GM12878 (cell line): Measurements from ENCODE around the gene CLEC5A. TPM values are rescaled to one million over a fixed set of nuclear protein-coding genes. Genes with fewer than 3 reads are reported as not detected.

Source experiments
- ATAC-seq: fragments of 200-7000 bp; cut with Tn5 transposase; 3 replicates; pipeline ENCODE4 v1.9.1; 2020; ENCODE audit warnings: mild to moderate bottlenecking, moderate library complexity
- BruUV-seq: library from RNA; stranded (reverse); fragments of 400-500 nt; replicated peaks from 2 replicates; lab custom pipeline; 2021; lab: Mats Ljungman, UMichigan
- CTCF ChIA-PET: fragments of 300-600 bp; sonication (Branson Sonifier 250); formaldehyde crosslinking; extraction: SDS; loops from one replicate; lab custom pipeline; 2021; ENCODE audit warnings: inconsistent platforms; lab: Yijun Ruan, JAX
- POLR2A ChIA-PET: fragments of 350-600 bp; formaldehyde crosslinking; extraction: SDS; loops from one replicate; lab custom pipeline; 2021; ENCODE audit warnings: inconsistent platforms; lab: Charles Lee
- RAD21 ChIA-PET: fragments of 300-600 bp; sonication (Branson Sonifier 250); formaldehyde crosslinking; loops from one replicate; lab custom pipeline; 2023; ENCODE audit warnings: antibody characterized with exemption; ENCODE audit not compliant: unreplicated experiment; lab: Charles Lee
- SMC1A ChIA-PET: fragments of 300-600 bp; sonication (Branson Sonifier 250); formaldehyde crosslinking; loops from one replicate; lab custom pipeline; 2023; ENCODE audit not compliant: unreplicated experiment, uncharacterized antibody; lab: Charles Lee
- DNase-seq: peaks from one replicate; pipeline ENCODE4 v3.0.0-alpha.2; 2011; ENCODE audit warnings: low read depth, low spot score
- FAIRE-seq: peaks from 3 replicates; lab custom pipeline; 2011; peaks lifted over from hg19 to GRCh38; lab: Jason Lieb, UNC
- H2AFZ ChIP-seq: 2 replicates; pipeline ENCODE4 v1.6.0; 2011; ENCODE audit warnings: low read depth, low read length, control low read depth; ENCODE audit not compliant: control insufficient read depth
- H3K27ac ChIP-seq: 2 replicates; pipeline ENCODE4 v1.5.1; 2011; ENCODE audit warnings: control low read depth; ENCODE audit not compliant: control insufficient read depth, insufficient read depth
- H3K27me3 ChIP-seq, 2 experiments: replicated peaks in 1 of 2; 2 replicates each; pipeline versions ENCODE4 v1.6.0 to v1.6.1; 2011; ENCODE audit warnings: low read length in 1 of 2; ENCODE audit not compliant: control insufficient read depth in 2 of 2, insufficient read depth in 2 of 2
- H3K36me3 ChIP-seq, 2 experiments: 2 replicates each; pipeline ENCODE4 v1.5.1; 2011; ENCODE audit warnings: low read length in 1 of 2; ENCODE audit not compliant: control insufficient read depth in 2 of 2, insufficient read depth in 2 of 2
- H3K4me1 ChIP-seq: 2 replicates; pipeline ENCODE4 v1.6.1; 2011; ENCODE audit warnings: mild to moderate bottlenecking, low read length, moderate library complexity, mixed read lengths; ENCODE audit not compliant: control insufficient read depth, insufficient read depth
- H3K4me2 ChIP-seq: 2 replicates; pipeline ENCODE4 v1.6.0; 2011; ENCODE audit warnings: control low read depth; ENCODE audit not compliant: control insufficient read depth, insufficient read depth
- H3K4me3 ChIP-seq: fragments of 200-600 bp; sonication (generic); 2 replicates; pipeline ENCODE4 v1.5.1; 2016
- H3K79me2 ChIP-seq: 2 replicates; pipeline ENCODE4 v1.6.0; 2011; ENCODE audit warnings: low read length; ENCODE audit not compliant: control insufficient read depth, insufficient read depth
- H3K9ac ChIP-seq: 2 replicates; pipeline ENCODE4 v1.8.0; 2011; ENCODE audit warnings: low read length, control low read depth, mixed read lengths; ENCODE audit not compliant: control insufficient read depth, insufficient read depth
- H3K9me3 ChIP-seq: replicated peaks from 3 replicates; pipeline ENCODE4 v1.5.1; 2011; ENCODE audit warnings: mild to moderate bottlenecking, low read length; ENCODE audit not compliant: control insufficient read depth, insufficient read depth
- H4K20me1 ChIP-seq: 2 replicates; pipeline ENCODE4 v1.6.0; 2011; ENCODE audit not compliant: control insufficient read depth, insufficient read depth
- BACH1 ChIP-seq: fragments of 450-650 bp; IDR thresholded peaks from 2 replicates; pipeline ENCODE4 v1.6.1; 2017; ENCODE audit warnings: mild to moderate bottlenecking, borderline replicate concordance
- BCL11A ChIP-seq: IDR thresholded peaks from 2 replicates; pipeline ENCODE4 v1.6.1; 2011; ENCODE audit warnings: low read depth, low read length
- BHLHE40 ChIP-seq, 2 experiments: fragments of 450-650 bp in 1 of 2; IDR thresholded peaks; 2 replicates each; pipeline ENCODE4 v1.6.1; 2011 to 2017; ENCODE audit warnings: low read depth in 2 of 2, borderline replicate concordance in 1 of 2, improper control_type of control experiment in 1 of 2, low read length in 1 of 2, mild to moderate bottlenecking in 1 of 2
- GATAD2B ChIP-seq: fragments of 450-650 bp; conservative IDR thresholded peaks from 2 replicates; pipeline ENCODE4 v1.6.1; 2017; ENCODE audit warnings: low read depth, mild to moderate bottlenecking, moderate library complexity
- JUNB ChIP-seq: IDR thresholded peaks from 2 replicates; pipeline ENCODE4 v1.6.1; 2016; ENCODE audit warnings: antibody characterized with exemption, mild to moderate bottlenecking
- ZNF622 ChIP-seq: fragments of 450-650 bp; IDR thresholded peaks from 2 replicates; pipeline ENCODE4 v1.6.1; 2017; ENCODE audit warnings: mild to moderate bottlenecking, inconsistent platforms
- whole genome bisulfite sequencing: methylation state at CpG from one replicate; pipeline ENCODE4 v1.1.6; 2016; ENCODE audit warnings: low lambda C conversion rate; ENCODE audit not compliant: insufficient replicate concordance, insufficient coverage; ENCODE audit errors: missing lambda C conversion rate; 5-methylcytosine and 5-hydroxymethylcytosine counted together
- in situ Hi-C: fragments of 300-500 bp; cut with MboI; formaldehyde crosslinking; loops from 9 replicates; pipeline ENCODE4 v1.14.3; 2018; ENCODE audit warnings: mixed read lengths
- intact Hi-C: fragments of 100-400 bp; cut with micrococcal nuclease; formaldehyde crosslinking; loops from one replicate; pipeline ENCODE4 v1.14.2; 2022; ENCODE audit not compliant: unreplicated experiment
- polyA plus RNA-seq, 11 experiments: library from polyadenylated mRNA; depleted of rRNA in 4 of 11; unstranded in 6 of 11; stranded (reverse) in 5 of 11; fragments of >200 nt; fragmentation: Nextera tagmentation in 4 of 11; fragmentation: Illumina TruSeq in 1 of 11; extraction: Ambion mirVana in 4 of 11; extraction: Trizol in 1 of 11; gene quantifications; 1 replicate in 1 of 11; 2 replicates in 10 of 11; pipeline versions ENCODE4 v1.2.1 to v1.2.3, GENCODE V29; 2011 to 2016; ENCODE audit warnings: inconsistent platforms in 2 of 11, missing spikeins in 2 of 11, low read depth in 1 of 11
- total RNA-seq, 4 experiments: library from RNA; depleted of rRNA in 3 of 4; stranded (reverse); fragments of >200 nt in 3 of 4; fragmentation: Illumina TruSeq in 1 of 4; extraction: Trizol in 1 of 4; gene quantifications; 2 replicates each; pipeline versions ENCODE4 v1.2.1 to v1.2.3, GENCODE V29; 2013 to 2021
- TF ChIP-seq, protein P1 (sequence below): fragments of 450-650 bp; IDR thresholded peaks from 2 replicates; pipeline ENCODE4 v1.6.1; 2017; ENCODE audit warnings: low read depth, mild to moderate bottlenecking, moderate library complexity
- TF ChIP-seq, protein P2 (sequence below), 3 experiments: IDR thresholded peaks in 2 of 3; conservative IDR thresholded peaks in 1 of 3; 2 replicates each; pipeline ENCODE4 v1.5.1; 2011; ENCODE audit warnings: low read depth in 3 of 3, low read length in 3 of 3, mild to moderate bottlenecking in 3 of 3, control low read depth in 2 of 3, moderate library complexity in 2 of 3, inconsistent platforms in 1 of 3, mixed read lengths in 1 of 3; ENCODE audit not compliant: control insufficient read depth in 2 of 3, insufficient read depth in 1 of 3; ENCODE audit errors: extremely low read depth in 1 of 3
- TF ChIP-seq, protein P3 (sequence below): IDR thresholded peaks from 2 replicates; pipeline ENCODE4 v1.6.1; 2012; ENCODE audit warnings: mild to moderate bottlenecking, low read depth, low read length
- TF ChIP-seq, protein P4 (sequence below): IDR thresholded peaks from 2 replicates; pipeline ENCODE4 v1.6.1; 2012; ENCODE audit warnings: low read depth, low read length, improper control_type of control experiment
- TF ChIP-seq, protein P5 (sequence below): fragments of 450-650 bp; IDR thresholded peaks from 2 replicates; pipeline ENCODE4 v1.6.1; 2017; ENCODE audit warnings: mild to moderate bottlenecking, moderate library complexity

Gene CLEC5A
- total and polyA plus RNA-seq, 10 of the 15 experiments (the other 5 are each of a cell fraction or from before 2014, with no cell fraction given), result not detected

DNA sequence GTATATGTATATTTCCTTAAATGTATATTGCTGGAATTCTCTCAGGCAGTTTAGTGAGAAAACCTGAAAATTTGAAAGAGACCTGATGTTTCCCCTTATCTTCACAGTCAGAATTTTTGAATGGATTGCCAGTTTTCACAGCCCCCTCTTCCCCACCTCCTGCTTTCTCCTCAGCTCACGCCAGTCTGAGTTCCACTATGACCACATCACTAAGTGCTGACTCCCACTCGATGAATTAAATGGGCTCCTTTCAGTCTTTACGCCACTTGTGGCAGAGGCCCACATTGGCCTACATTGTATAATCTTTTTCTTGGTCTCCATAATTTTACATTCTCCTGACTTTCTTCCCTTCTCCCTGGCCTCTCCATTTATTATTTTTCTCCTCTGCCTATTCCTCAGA lies 3.1 kb upstream of the CLEC5A start:
- DNase-seq (no peak), FAIRE-seq (no peak), ATAC-seq (no peak)
- H3K27ac ChIP-seq, result no peak overlapping the region
- ChIA-PET RAD21 (no interaction called here), CTCF (interaction anchor here (0.6 to 1.5 kb wide), 2 partner anchors 26 to 341 kb away, joined by 4 read pairs; no protein-coding TSS in a partner anchor), POLR2A (no interaction called here), SMC1A (no interaction called here)
- intact Hi-C loops (no loop called here), in situ Hi-C loops (no loop called here)
- TF ChIP-seq, protein P1, sequence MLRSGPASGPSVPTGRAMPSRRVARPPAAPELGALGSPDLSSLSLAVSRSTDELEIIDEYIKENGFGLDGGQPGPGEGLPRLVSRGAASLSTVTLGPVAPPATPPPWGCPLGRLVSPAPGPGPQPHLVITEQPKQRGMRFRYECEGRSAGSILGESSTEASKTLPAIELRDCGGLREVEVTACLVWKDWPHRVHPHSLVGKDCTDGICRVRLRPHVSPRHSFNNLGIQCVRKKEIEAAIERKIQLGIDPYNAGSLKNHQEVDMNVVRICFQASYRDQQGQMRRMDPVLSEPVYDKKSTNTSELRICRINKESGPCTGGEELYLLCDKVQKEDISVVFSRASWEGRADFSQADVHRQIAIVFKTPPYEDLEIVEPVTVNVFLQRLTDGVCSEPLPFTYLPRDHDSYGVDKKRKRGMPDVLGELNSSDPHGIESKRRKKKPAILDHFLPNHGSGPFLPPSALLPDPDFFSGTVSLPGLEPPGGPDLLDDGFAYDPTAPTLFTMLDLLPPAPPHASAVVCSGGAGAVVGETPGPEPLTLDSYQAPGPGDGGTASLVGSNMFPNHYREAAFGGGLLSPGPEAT, result no peak
- TF ChIP-seq ZNF622, result no peak
- TF ChIP-seq, protein P2, sequence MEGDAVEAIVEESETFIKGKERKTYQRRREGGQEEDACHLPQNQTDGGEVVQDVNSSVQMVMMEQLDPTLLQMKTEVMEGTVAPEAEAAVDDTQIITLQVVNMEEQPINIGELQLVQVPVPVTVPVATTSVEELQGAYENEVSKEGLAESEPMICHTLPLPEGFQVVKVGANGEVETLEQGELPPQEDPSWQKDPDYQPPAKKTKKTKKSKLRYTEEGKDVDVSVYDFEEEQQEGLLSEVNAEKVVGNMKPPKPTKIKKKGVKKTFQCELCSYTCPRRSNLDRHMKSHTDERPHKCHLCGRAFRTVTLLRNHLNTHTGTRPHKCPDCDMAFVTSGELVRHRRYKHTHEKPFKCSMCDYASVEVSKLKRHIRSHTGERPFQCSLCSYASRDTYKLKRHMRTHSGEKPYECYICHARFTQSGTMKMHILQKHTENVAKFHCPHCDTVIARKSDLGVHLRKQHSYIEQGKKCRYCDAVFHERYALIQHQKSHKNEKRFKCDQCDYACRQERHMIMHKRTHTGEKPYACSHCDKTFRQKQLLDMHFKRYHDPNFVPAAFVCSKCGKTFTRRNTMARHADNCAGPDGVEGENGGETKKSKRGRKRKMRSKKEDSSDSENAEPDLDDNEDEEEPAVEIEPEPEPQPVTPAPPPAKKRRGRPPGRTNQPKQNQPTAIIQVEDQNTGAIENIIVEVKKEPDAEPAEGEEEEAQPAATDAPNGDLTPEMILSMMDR (IDR thresholded peaks at IDR 0.05 in 2 of 3, conservative IDR thresholded peaks at IDR 0.05 in 1 of 3; ENCODE audit: control insufficient read depth in 2 of 3, extremely low read depth in 1 of 3, insufficient read depth in 1 of 3, low read depth in 3 of 3, low read length in 3 of 3), result no peak
- no peak for TF ChIP-seq BACH1
- TF ChIP-seq, protein P3, sequence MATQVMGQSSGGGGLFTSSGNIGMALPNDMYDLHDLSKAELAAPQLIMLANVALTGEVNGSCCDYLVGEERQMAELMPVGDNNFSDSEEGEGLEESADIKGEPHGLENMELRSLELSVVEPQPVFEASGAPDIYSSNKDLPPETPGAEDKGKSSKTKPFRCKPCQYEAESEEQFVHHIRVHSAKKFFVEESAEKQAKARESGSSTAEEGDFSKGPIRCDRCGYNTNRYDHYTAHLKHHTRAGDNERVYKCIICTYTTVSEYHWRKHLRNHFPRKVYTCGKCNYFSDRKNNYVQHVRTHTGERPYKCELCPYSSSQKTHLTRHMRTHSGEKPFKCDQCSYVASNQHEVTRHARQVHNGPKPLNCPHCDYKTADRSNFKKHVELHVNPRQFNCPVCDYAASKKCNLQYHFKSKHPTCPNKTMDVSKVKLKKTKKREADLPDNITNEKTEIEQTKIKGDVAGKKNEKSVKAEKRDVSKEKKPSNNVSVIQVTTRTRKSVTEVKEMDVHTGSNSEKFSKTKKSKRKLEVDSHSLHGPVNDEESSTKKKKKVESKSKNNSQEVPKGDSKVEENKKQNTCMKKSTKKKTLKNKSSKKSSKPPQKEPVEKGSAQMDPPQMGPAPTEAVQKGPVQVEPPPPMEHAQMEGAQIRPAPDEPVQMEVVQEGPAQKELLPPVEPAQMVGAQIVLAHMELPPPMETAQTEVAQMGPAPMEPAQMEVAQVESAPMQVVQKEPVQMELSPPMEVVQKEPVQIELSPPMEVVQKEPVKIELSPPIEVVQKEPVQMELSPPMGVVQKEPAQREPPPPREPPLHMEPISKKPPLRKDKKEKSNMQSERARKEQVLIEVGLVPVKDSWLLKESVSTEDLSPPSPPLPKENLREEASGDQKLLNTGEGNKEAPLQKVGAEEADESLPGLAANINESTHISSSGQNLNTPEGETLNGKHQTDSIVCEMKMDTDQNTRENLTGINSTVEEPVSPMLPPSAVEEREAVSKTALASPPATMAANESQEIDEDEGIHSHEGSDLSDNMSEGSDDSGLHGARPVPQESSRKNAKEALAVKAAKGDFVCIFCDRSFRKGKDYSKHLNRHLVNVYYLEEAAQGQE, result no peak
- no peak for TF ChIP-seq BCL11A
- TF ChIP-seq, protein P4, sequence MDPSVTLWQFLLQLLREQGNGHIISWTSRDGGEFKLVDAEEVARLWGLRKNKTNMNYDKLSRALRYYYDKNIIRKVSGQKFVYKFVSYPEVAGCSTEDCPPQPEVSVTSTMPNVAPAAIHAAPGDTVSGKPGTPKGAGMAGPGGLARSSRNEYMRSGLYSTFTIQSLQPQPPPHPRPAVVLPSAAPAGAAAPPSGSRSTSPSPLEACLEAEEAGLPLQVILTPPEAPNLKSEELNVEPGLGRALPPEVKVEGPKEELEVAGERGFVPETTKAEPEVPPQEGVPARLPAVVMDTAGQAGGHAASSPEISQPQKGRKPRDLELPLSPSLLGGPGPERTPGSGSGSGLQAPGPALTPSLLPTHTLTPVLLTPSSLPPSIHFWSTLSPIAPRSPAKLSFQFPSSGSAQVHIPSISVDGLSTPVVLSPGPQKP, result no peak
- no peak for TF ChIP-seq BHLHE40 (IDR thresholded peaks at IDR 0.05; ENCODE audit: borderline replicate concordance in 1 of 2, low read depth in 2 of 2, low read length in 1 of 2)
- no peak for TF ChIP-seq GATAD2B
- no peak for TF ChIP-seq JUNB
- TF ChIP-seq, protein P5, sequence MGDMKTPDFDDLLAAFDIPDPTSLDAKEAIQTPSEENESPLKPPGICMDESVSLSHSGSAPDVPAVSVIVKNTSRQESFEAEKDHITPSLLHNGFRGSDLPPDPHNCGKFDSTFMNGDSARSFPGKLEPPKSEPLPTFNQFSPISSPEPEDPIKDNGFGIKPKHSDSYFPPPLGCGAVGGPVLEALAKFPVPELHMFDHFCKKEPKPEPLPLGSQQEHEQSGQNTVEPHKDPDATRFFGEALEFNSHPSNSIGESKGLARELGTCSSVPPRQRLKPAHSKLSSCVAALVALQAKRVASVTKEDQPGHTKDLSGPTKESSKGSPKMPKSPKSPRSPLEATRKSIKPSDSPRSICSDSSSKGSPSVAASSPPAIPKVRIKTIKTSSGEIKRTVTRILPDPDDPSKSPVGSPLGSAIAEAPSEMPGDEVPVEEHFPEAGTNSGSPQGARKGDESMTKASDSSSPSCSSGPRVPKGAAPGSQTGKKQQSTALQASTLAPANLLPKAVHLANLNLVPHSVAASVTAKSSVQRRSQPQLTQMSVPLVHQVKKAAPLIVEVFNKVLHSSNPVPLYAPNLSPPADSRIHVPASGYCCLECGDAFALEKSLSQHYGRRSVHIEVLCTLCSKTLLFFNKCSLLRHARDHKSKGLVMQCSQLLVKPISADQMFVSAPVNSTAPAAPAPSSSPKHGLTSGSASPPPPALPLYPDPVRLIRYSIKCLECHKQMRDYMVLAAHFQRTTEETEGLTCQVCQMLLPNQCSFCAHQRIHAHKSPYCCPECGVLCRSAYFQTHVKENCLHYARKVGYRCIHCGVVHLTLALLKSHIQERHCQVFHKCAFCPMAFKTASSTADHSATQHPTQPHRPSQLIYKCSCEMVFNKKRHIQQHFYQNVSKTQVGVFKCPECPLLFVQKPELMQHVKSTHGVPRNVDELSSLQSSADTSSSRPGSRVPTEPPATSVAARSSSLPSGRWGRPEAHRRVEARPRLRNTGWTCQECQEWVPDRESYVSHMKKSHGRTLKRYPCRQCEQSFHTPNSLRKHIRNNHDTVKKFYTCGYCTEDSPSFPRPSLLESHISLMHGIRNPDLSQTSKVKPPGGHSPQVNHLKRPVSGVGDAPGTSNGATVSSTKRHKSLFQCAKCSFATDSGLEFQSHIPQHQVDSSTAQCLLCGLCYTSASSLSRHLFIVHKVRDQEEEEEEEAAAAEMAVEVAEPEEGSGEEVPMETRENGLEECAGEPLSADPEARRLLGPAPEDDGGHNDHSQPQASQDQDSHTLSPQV, result no peak
- H3K9ac ChIP-seq, result no peak overlapping the region
- no peaks in the 10 kb centered on the region for H3K79me2 ChIP-seq
- H3K4me1 ChIP-seq, result no peaks in the 10 kb centered on the region
- 26% methylated on average over 3 of the region's 3 CpGs for WGBS
- H3K27me3 ChIP-seq, result no peaks in the 10 kb centered on the region
- H2AFZ ChIP-seq, result no peak overlapping the region
- no peak overlapping the region for H3K4me3 ChIP-seq
- no peaks in the 10 kb centered on the region for H4K20me1 ChIP-seq
- no TSS peak for BruUV-seq
- no peaks in the 10 kb centered on the region for H3K36me3 ChIP-seq
- H3K9me3 ChIP-seq, result no peaks in the 10 kb centered on the region
- no peak overlapping the region for H3K4me2 ChIP-seq
